ENCODE results near the gene CHP1.
"Not testable (repeated sequence)": the region's sequence is repeated elsewhere in the genome, so short reads cannot be mapped to it uniquely, and the experiment has no call there.

CHP1 gene

DNA sequence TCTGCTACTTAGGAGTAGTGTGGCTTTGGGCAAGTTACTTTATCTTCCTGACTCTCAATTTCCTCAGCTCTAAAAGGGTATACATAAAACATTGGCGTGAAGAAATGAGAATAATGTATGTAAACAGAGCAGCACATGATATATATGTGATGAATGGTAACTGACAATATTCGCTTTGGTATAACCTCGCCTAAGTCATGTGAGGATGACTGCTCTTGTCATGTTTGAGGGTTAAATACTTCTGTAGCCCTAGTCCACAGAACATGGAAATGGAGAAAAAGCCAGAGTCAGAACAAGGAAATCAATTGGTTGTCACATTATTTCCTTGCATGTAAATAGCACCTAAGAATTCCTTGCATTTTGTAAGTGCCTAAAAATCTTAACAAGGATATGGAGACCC lies 25.0 kb downstream of the CHP1 start:
- in situ Hi-C loops (cut with MboI; ENCODE audit: low sequenced_read_pairs), result no loop called here

DNA sequence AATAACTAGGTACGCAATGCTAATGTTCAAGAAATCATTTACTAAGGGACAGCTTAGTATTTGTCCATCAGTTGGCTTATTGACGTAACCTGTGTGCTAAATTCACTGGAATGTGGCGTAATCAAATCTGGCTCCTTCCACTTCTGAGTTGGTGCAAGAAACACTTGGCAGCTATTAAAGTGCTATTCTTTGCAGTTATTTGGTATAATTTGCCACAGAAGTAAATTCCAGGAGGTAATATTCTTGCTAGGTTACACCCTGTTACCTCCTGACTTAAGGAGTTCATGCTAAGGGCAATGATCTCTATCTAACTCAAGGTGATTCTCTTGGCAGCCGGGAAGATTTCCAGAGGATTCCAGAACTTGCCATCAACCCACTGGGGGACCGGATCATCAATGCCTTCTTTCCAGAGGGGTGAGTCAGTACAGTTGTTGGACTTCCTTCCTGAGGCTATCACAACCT lies 25.5 kb downstream of the CHP1 start:
- in situ Hi-C loops (cut with MboI; ENCODE audit: low sequenced_read_pairs), result no loop called here

DNA sequence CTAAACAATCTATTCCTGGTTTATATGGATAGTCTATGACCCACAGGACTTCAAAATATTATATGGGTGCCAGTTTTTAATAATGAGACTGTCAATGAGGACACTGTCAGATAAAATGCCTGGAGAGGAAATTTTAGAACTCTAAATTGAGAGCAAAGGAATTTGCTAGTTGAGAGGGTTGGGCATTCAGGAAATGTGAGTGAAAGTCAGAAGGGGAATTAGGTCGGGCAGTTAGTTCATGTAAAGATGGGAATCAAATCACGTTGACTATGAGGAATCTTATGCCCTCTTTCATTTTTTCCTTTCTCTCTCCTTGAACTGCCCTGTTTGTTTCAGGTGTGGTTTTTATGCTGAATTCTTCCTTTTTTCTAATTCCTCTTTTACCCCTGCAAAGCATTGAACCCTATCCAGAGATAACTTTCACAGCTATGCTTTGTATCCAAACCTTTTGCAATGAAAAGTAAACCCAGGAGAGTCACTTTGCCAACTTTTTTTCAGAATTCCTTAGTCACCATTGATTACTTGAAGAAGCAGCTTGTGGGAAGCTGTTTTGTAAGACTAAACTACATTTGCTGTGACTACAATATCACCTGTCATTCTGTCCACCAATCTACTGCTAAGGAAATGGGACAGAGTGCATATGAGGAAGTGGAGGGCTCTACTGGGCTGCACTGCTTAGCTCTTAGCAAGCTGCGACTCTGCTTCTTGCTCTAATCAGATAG lies 27.8 kb downstream of the CHP1 start:
- in situ Hi-C loops (cut with MboI; ENCODE audit: low sequenced_read_pairs), result no loop called here

DNA sequence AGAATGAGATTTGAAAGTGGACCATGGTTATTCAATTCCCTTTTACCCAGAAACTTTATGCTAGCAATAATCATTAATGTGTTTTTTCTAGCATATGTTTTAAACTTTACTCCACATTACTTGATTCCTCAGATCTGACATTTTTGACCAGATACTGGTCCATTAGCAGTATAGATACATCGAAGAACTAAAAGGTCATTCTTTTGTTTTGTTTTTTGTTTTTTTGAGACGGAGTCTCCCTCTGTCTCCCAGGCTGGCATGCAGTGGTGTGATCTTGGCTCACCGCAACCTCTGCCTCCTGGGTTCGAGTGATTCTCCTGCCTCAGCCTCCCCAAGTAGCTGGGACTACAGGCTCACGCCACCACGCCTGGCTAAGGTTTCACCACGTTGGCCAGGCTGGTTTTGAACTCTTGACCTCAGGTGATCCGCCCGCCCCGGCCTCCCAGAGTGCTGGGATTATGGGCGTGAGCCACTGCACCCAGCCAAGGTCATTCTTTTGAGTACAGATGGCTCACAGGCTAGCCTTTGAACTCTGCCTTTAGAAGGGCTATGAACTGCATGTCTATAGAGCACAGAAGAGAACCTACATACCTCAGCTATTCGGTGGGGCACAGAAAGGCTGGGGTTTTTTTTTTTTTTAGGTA lies 28.6 kb downstream of the CHP1 start:
- in situ Hi-C loops (cut with MboI; ENCODE audit: low sequenced_read_pairs), result no loop called here

DNA sequence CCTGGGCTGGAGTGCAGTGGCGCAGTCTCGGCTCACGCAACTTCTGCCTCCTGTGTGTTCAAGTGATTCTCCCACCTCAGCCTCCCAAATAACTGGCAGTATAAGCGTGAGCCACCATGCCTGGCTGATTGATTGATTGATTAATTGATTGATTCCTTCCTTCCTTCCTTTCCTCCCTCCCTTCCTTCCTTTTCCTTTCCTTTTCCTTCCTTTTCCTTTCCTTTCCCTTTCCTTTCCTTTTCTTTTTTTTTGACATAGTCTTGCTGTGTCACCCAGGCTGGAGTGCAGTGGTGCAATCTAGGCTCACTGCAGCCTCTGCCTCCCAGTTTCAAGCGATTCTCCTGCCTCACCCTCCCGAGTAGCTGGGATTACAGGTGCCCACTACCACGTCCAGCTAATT lies 29.9 kb downstream of the CHP1 start:
- in situ Hi-C loops (cut with MboI; ENCODE audit: low sequenced_read_pairs), result not testable (repeated sequence)

DNA sequence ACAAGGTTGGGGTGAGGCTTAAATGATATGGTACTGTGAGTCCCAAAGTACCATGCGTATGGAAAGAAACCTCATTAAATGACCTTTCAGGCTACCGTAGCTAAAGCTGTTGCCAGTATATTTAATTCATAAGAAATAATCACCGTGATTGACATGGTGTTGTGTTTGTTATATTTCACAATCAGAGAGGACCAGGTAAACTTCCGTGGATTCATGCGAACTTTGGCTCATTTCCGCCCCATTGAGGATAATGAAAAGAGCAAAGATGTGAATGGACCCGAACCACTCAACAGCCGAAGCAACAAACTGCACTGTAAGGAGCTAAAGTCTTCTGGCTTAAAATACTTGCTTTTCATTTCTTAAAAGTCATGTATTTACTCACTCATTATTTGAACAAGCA lies 31.5 kb downstream of the CHP1 start:
- in situ Hi-C loops (cut with MboI; ENCODE audit: low sequenced_read_pairs), result no loop called here

DNA sequence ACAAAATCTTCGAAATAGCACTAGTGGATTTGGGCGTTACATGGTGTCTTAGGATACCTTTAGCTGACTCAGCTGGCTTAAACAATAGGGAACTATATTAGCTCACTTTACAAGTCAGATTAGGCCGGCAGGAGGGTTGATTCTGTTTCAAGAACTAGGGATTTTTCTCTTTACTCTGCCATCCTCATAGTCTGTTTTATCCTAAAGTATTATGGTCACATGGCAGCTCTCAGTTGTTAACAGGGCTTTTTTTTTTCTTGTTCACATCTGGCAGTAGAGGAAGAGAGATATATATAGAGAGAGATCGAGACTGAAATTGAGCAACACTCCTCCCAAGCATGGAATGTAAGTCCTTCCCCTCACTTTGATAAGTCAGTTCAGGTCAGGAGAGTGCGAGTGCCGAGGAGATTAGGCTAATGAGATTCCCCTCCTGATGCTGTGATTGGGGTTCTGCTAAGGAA lies 32.9 kb downstream of the CHP1 start:
- in situ Hi-C loops (cut with MboI; ENCODE audit: low sequenced_read_pairs), result no loop called here

DNA sequence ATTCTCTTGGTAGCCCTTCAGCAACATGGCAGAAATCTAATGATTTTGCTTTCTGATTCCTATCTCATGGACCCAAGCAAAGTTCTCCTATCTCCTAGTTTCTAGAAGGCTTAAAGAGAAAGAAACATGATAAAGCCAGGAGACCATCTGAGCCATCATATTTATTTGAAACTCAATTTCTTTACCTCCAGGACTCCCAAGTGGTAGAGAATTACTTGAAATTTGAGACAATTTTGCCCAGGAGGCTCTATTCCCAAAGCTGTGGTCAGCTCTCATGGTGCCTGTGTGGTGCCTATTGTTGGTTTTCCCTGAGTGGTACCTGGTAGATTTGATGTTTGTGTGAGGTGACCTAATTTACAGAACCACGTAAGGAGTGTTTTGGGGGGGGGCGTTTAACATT lies 38.8 kb downstream of the CHP1 start:
- in situ Hi-C loops (cut with MboI; ENCODE audit: low sequenced_read_pairs), result no loop called here

DNA sequence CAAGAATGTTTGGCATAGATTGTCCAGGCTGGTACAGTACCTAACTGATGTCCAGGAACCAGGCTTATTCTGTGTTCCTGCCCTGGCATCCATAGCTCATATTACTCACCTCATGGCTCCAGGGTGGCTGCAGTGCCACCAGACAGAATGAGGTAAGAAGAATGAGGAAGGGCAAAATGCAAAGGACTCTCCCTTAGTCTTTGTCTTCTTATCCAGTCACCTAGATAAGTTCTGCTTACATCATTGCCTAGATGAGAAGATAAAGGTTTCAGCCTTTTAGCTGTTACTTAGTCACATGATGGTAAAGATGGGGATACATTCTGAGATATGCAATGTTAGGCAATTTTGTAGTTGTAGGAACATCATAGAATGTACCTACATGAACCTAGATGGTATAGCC lies 45.8 kb downstream of the CHP1 start:
- in situ Hi-C loops (cut with MboI; ENCODE audit: low sequenced_read_pairs), result no loop called here

DNA sequence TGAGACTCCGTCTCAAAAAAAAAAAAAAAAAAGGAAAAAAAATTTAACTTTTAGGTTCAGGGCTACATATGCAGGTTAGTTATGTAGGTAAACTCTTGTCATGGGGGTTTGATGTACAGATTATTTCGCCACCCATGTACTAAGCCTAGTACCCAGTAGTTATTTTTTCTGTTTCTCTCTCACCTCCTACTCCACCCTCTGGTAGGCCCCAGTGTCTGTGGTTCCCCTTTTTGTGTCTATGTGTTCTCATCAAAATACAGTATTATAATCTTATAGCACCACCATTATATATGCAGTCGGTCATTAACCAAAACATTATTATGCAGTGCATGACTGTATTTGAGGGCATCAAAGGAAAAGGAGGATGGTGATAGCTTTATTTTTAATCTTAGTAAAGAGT lies 47.3 kb downstream of the CHP1 start:
- in situ Hi-C loops (cut with MboI; ENCODE audit: low sequenced_read_pairs), result no loop called here

DNA sequence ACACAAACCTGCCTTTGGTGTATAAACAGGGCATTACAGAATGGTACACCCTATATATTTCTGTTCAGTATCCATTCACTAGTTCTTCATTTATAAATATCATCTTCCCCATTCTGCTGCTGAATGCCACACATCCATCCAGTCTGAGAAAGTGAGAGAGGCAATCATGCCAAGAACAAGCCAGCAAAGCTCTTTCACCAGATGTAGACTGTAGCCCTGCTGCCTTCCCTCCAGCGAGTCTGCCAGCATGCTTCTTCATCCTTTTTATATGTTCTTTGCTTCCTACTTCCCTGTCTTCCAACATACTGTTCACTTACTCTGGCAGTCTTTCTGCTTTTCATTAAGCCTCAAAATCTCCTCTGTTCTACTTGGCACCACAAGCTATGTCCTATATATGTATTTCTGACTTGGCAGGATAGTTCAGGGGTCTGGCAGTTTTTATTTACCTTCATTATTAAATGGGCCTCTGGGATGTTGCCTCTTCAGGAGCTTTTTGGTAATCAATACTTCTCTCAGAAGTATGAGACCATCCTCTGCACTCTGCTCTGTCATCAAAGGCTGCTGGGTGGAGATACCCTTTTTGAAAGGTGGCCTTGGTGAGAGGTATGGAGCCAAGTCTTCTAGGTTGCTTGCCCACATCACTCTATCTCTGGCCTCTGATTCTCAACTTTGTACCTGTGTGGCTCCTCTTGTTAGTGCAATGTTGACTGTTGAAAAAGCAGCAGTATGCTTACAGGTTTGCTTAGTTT lies 48.6 kb downstream of the CHP1 start:
- in situ Hi-C loops (cut with MboI; ENCODE audit: low sequenced_read_pairs), result no loop called here

DNA sequence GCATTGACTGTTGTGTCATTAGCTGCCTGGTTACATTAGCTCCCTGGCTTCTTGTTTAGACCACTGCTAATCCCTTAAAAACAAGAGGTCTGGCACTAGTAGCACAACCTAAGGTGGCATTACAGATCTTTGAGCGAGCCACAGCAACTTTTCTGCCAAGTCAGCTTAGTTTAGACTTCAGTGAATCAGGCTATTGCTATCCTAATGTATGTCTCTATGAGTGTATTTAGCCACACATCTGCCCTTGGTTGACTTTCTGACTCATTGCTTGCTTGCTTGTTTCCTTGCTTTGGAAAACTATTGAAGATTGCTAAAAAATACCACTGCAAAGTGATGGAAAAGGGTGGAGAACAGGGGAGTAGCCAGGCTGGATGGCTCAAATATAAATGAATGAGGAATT lies 50.2 kb downstream of the CHP1 start:
- in situ Hi-C loops (cut with MboI; ENCODE audit: low sequenced_read_pairs), result no loop called here

DNA sequence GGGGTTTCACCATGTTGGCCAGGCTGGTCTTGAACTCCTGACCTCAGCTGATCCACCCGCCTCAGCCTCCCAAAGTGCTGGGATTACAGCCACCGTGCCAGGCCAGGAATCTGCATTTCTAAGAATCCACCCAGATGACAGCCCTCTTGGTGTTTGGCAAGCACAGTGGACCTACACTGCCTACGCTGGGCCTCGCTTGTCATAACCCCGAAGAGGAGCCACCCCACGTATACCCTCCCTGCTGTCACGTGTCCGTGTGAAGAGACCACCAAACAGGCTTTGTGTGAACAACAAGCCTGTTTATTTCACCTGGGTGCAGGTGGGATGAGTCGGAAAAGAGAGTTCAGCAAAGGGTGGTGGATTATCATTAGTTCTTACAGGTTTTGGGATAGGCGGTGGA lies 51.4 kb downstream of the CHP1 start:
- in situ Hi-C loops (cut with MboI; ENCODE audit: low sequenced_read_pairs), result not testable (repeated sequence)

DNA sequence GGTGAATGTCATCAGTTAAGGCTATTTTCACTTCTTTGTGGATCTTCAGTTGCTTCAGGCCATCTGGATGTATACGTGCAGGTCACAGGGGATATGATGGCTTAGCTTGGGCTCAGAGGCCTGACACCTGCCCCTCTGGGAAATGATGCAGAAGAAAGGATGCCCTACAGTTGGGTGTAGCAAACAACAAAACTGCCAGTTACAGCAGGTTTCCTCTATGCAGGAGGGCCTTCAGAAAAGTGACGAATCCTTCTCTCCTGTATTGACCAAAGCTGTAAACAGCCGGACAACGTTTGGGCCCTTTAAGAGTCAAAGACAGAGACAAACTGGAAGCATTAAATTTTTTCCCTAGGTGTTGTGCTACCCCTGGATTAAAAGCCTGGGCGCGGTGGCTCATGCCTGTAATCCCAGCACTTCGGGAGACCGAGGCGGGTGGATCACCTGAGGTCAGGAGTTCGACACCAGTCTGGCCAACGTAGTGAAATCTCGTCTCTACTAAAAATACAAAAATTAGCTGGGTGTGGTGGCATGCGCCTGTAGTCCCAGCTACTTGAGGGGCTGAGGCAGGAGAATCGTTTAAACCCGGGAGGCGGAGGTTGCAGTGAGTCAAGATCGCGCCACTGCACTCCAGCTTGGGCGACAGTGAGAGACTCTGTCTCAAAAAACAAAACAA lies 52.0 kb downstream of the CHP1 start:
- in situ Hi-C loops (cut with MboI; ENCODE audit: low sequenced_read_pairs), result not testable (repeated sequence)

DNA sequence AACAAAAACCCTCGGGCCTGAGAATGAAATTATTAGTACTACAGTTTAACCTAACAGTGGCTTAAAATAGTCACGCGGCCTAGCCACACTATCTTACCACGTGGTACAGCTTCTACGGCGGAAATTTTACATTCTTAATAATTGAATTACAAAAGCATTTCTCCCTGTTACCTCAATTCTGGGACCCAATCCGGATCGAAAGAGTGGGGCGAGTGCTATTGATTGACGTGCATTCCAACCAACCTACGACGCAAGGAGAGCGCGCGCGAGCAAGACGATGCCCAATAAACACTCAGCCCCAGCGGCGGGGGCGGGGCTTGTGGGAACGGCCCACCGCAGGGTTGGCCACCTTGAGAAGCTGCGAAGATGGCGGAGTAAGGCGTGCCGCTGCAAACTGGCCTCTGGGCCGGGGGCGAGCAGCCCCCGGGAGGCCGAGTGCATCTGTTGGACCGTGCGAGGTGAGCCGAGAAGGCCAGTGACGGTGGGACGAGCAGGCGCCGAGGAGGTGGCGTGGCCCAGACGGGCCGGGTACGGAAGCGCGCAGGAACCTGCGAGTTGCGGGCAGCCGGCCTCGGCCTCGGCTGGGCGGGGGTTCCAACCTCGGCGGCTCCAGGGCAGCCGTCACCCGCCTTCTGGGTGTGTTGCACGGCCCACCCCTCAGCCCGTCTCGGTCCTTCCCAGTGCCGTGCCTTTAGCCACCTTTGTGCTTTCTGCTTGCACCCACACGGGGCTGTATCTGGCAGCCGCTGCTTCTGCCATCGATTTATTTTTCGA lies 52.8 kb downstream of the CHP1 start:
- in situ Hi-C loops (cut with MboI; ENCODE audit: low sequenced_read_pairs), result no loop called here

DNA sequence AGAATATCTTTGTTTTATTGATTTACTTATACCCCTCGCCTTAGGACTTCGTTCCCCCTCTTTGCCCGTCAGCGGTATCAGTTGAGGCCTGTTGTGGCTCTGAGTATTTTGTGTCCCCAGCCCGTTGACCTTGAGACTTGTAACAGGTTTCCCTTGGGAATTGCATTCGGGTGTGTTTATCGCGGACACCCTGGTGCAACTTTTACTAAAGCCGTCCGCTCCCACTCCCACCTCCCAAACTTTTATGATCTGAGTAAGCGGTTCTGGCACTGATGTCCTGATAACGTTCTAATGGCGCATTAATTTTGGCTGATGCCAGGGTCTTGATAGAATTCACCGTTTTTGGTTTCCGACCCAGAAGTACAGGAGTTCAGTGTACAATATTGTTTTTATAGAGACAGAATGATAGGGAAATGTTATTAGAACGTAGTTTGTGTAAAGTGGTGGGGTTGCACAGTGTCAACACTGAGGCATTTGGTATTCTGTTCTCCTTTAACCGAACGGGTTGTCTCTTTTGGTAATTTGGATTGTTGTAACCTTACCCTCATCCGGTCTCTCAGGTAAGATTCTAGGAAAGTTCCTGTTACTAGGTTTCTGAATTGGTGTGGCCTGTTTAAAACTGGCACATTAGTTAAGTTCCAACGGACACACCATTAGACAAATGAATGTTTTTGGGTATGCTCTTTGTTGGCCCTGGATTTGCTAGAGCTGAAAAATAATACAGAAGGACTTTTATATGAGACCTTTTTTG lies 53.5 kb downstream of the CHP1 start:
- in situ Hi-C loops (cut with MboI; ENCODE audit: low sequenced_read_pairs), result no loop called here

DNA sequence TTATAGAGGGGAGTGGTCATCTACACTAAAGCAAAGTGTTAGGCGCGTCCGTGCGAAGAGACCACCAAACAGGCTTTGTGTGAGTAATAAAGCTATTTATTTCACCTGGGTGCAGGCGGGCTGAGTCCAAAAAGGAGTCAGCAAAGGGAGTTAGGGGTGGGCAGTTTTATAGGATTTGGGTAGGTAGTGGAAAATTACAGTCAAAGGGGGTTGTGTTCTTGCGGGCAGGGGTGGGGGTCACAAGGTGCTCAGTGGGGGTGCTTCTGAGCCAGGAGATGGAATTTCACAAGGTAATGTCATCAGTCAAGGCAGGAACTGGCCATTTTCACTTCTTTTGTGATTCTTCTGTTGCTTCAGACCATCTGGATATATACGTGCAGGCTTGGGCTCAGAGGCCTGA lies 54.2 kb downstream of the CHP1 start:
- in situ Hi-C loops (cut with MboI; ENCODE audit: low sequenced_read_pairs), result no loop called here

DNA sequence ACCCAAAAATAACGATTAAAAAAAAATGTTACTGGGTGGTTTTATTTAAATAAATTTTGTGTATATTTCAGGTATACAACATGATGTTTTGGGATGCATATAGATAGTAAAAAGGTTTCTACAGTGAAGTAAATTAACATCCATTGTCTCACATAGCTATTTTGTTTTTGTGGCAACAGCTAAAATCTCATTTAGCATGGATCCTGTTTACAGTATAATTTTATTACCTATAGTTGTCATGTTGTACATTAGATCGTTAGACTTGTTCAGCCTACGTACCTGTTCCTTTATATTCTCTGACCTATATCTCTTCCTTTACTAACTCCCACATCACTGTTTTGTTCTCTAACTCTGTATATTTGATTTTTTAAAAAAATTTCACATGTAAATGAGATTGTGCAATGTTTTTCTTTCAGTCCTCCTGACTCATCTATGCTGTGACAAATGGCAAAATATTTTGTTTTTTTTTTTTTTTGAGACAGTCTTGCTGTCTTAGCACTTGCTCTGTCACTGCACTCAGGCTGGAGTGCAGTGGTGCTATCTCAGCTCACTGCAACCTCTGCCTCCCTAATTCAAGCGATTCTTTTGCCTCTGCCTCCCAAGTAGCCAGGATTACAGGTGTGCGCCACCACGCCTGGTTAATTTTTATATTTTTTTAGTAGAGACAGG lies 55.7 kb downstream of the CHP1 start:
- in situ Hi-C loops (cut with MboI; ENCODE audit: low sequenced_read_pairs), result no loop called here

DNA sequence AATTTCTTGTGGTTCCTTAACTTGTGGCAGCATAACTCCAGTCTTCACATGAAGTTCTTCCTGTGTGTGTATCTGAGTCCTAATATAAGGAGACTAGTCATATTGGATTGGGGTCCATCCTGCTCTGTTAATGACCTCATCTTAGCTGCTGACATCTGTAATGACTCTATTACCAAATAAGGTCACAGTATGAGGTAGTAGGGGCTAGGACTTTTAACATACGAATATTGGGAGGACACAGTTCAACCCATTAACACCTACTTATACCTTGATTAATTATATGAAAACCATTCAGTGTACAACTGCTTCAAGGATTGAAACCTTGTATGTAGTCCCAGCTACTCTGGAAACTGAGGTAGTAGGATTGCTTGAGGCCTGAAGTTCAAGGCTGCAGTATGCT lies 57.4 kb downstream of the CHP1 start:
- in situ Hi-C loops (cut with MboI; ENCODE audit: low sequenced_read_pairs), result no loop called here

All from hTERT RPE-1 (cell line).